Body of pancreas (tissue), 4 donors: Measurements from ENCODE around the gene ABR.

Source experiments
- POLR2A ChIP-seq, 3 donors: fragments of 450-650 bp; IDR thresholded peaks; one replicate each; pipeline ENCODE4 v1.6.1; 2016; ENCODE audit warnings: antibody characterized with exemption in 3 of 3, mild to moderate bottlenecking in 2 of 3
- TF ChIP-seq, protein P1 (sequence below), 7 experiments: fragments of 450-650 bp in 4 of 7; fragments of 200-600 bp in 3 of 7; sonication (generic) in 3 of 7; IDR thresholded peaks; one replicate each; pipeline ENCODE4 v1.5.1; 2016 to 2019; ENCODE audit warnings: antibody characterized with exemption in 7 of 7

DNA sequence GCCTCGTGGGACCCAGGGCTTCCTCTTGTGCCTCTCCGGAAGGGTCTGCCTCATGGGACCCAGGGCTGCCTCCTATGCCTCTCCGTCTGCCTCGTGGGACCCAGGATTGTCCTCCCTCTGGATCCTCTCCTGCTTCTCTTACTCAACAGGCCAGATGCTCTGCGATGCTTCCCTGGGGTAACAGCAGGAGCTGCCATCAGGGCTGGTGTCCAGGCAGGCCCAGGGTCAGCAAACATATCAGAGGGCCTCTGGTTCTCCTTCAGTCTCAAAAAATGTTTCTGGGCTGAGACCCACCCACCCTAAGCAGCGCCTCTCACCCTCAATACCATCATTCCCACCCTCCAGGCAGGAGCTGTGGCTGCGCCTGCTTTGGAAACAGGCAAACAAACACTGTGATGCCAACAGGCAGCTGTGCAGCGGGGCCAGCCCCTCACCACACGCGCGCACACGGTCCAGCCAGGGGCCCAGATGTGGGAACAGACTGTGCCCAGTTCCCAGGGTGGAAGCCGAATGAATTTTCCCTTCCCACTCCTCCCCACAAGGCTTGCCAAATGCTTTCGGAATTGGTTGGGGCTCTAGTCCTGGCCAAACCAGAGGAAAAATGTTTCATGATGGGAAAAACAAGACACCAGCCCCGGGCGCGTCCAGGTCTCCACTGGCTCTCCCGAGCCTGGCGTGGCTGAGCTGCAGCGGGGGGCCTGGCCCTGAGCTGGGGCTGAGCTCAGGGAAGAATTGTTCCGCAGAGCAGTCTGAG lies 171.6 kb downstream of the ABR start:
- TF ChIP-seq, protein P1, sequence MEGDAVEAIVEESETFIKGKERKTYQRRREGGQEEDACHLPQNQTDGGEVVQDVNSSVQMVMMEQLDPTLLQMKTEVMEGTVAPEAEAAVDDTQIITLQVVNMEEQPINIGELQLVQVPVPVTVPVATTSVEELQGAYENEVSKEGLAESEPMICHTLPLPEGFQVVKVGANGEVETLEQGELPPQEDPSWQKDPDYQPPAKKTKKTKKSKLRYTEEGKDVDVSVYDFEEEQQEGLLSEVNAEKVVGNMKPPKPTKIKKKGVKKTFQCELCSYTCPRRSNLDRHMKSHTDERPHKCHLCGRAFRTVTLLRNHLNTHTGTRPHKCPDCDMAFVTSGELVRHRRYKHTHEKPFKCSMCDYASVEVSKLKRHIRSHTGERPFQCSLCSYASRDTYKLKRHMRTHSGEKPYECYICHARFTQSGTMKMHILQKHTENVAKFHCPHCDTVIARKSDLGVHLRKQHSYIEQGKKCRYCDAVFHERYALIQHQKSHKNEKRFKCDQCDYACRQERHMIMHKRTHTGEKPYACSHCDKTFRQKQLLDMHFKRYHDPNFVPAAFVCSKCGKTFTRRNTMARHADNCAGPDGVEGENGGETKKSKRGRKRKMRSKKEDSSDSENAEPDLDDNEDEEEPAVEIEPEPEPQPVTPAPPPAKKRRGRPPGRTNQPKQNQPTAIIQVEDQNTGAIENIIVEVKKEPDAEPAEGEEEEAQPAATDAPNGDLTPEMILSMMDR (IDR thresholded peaks at IDR 0.05) = no peak
- no peak for TF ChIP-seq POLR2A (IDR thresholded peaks at IDR 0.05)
